Effector CD4-positive, alpha-beta T cell (primary cell): ENCODE measurements around the gene GLB1L.
A peak's percentile ranks its signal among the peaks of the same experiment; 100 is the strongest.

Experiments used
- DNase-seq: peaks from one replicate; pipeline ENCODE4 v3.0.0-alpha.2; 2020

Gene GLB1L

GRCh38 chr2:219252570-219252899, 7.3 kb upstream of the GLB1L start:
- no peak for DNase-seq

GRCh38 chr2:219252084-219252483, 6.8 kb upstream of the GLB1L start:
- peak; percentile 19 for DNase-seq

GRCh38 chr2:219251656-219252055, 6.4 kb upstream of the GLB1L start:
- DNase-seq = no peak

- DNase-seq = no peak
These were observed 5.0 kb upstream of the GLB1L start for GRCh38 chr2:219250049-219250781.

GRCh38 chr2:219249203-219249980, 4.1 kb upstream of the GLB1L start:
- peak; percentile 20 for DNase-seq

GRCh38 chr2:219248845-219249202, 3.6 kb upstream of the GLB1L start:
- DNase-seq = no peak

- DNase-seq = peak; percentile 51
These were observed 2.7 kb upstream of the GLB1L start for GRCh38 chr2:219247678-219248642.

- DNase-seq = no peak
These were observed 1.3 kb upstream of the GLB1L start for GRCh38 chr2:219246559-219246958.

GRCh38 chr2:219245899-219246230, 621 bp upstream of the GLB1L start:
- DNase-seq = no peak

- DNase-seq = no peak
These were observed 476 bp downstream of the GLB1L start for GRCh38 chr2:219244789-219245147.

GRCh38 chr2:219243291-219243761, 1.9 kb downstream of the GLB1L start:
- no peak for DNase-seq

GRCh38 chr2:219234331-219234730, 10.9 kb downstream of the GLB1L start:
- no peak for DNase-seq

GRCh38 chr2:219230059-219230540, 15.1 kb downstream of the GLB1L start:
- DNase-seq = peak; percentile 29

GRCh38 chr2:219229305-219230058, 15.8 kb downstream of the GLB1L start, which contains the start of the genes ANKZF1 and ATG9A:
Gene ANKZF1, plus strand, starts transcription at chr2:219229806. Its CDS starts 452 bp downstream, at chr2:219230258.
Gene ATG9A, minus strand, starts transcription at chr2:219229636. Its CDS starts 1,612 bp downstream, at chr2:219228024.
- peak; percentile 98 for DNase-seq

GRCh38 chr2:219228911-219229304, 16.3 kb downstream of the GLB1L start:
- DNase-seq = no peak

- DNase-seq = no peak
These were observed 17.0 kb downstream of the GLB1L start for GRCh38 chr2:219228041-219228910.

- DNase-seq = no peak
These were observed 19.9 kb downstream of the GLB1L start for GRCh38 chr2:219225350-219225749.

GRCh38 chr2:219223831-219224610, 21.2 kb downstream of the GLB1L start:
- no peak for DNase-seq

- no peak for DNase-seq
These were observed 23.2 kb downstream of the GLB1L start for GRCh38 chr2:219221957-219222518.
